ELF-1 (cell line): ENCODE data around the gene BCAP31.

ENCODE experiments used
- DNase-seq: peaks from one replicate; pipeline ENCODE4 v3.0.0-alpha.2; 2016; ENCODE audit warnings: low read depth, low spot score

The BCAP31 gene

GRCh38 chrX:153674219-153674851 is 49.9 kb downstream of the BCAP31 start:
- peak; percentile 82 for DNase-seq

DNA sequence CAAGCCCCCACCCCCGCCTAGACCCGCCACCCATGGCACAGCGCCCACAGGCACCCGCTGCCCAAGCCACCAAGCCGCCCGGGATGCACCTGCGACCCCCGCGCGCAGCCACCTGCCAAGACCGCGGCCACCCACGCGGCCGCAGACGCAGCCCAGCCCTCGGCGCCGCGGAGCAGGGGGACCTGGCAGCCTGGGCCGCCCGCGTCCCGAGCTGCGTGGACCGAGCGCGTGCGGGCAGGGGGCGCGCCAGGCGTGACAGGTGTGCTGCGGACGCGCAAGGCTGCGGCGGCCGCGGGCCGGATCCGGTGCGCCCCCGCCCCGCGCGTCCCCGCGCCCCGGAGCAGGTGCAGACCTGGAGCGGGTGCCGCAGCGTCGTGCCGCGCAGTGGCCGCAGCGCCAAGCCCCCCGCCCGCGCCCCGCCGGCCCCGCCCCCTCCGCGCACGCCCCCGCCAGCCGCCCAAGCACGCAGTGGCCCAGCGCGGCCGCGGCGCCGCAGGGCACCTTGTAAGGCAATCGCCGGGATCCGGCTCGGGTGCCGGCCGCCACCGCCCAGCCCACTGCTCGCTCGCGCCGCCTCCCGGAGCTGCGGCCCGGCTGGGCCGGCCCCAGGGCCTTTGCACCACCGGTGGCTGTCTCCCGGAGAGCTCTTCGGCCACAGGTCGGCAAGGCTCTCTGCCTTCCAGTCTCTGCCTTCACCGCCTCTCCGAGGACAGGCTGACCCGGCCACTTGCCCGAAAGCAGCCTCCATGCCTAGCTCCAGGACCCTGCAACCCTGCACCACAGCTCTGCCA is 50.6 kb downstream of the BCAP31 start, which contains the start of gene PNCK:
PNCK (minus strand) TSS at position 386 of the 791 bp plus-strand sequence. CDS start 737 bp downstream, outside the sequence.
- DNase-seq, result peak; percentile 57

GRCh38 chrX:153672531-153673427 is 51.4 kb downstream of the BCAP31 start:
- no peak for DNase-seq

- DNase-seq, result no peak
Measured at GRCh38 chrX:153671589-153672530, 52.3 kb downstream of the BCAP31 start.

- no peak for DNase-seq
Measured at GRCh38 chrX:153670748-153671588, 53.2 kb downstream of the BCAP31 start.

DNA sequence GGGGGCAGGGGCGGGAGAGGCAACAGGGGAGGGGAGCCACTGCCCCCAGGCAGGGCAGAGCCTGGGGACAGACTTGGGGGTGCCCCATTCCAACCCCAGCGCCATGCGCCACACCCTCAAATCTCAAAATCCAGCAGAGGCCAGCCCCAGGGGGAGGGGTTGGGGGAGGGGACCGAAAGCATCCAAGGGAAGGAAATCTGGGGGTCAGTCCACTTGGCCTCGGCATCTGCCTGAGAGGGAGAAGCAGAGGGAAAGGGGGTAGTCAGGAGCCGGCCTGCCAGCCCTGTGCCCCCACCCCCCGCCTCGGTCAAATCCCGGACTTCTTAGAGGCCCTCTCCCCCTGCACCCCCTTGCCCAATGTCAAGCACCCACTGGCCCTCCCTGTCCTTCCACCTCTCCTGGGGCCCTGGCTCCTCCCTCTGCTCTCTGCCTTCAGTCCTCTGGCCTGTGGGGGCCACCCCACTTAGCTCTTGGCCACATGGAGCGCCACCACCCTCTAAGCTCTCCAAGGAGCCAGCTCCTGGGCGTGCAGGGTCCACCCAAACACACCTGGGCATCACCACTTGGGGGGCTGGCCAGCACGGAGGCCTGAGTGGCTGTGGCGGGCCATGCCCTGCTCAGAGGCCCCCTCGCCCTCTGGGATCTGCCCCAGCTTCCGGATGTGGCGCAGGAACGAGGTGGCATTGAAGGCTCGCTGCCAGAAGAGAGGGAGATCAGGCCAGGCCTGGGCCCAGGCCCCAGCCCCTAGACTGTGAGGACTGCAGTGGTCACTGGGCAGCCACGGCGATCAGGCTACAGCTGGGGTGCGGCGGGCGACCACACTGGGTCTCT is 54.1 kb downstream of the BCAP31 start:
- no peak for DNase-seq

- peak; percentile 81 for DNase-seq
Measured at GRCh38 chrX:153669174-153669890, 54.9 kb downstream of the BCAP31 start.

GRCh38 chrX:153668423-153669173 is 55.6 kb downstream of the BCAP31 start:
- no peak for DNase-seq

DNA sequence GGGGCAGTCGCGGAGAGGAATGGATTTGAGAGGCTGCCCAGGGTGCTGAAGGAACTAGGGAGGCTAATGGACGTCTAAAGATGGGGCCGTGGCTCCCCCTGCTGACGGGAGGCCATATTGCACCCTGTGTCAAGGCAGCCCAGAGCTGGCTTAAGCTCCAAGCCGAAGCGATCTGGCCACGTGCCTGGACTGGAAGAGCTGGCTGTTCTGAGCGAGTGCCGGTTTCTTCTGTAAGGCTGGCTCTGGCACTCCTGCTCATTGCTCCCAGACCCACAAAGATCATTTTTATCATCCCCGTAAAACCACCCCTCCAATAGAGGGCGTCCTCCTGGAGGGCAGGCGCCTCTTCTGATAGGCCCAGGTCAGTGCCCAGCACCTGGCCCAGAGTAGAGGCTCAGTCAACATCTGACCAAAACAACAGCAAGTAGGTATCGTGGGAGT is 56.2 kb downstream of the BCAP31 start:
- peak; percentile 96 for DNase-seq

GRCh38 chrX:153667281-153667955 is 56.8 kb downstream of the BCAP31 start:
- DNase-seq, result no peak

DNA sequence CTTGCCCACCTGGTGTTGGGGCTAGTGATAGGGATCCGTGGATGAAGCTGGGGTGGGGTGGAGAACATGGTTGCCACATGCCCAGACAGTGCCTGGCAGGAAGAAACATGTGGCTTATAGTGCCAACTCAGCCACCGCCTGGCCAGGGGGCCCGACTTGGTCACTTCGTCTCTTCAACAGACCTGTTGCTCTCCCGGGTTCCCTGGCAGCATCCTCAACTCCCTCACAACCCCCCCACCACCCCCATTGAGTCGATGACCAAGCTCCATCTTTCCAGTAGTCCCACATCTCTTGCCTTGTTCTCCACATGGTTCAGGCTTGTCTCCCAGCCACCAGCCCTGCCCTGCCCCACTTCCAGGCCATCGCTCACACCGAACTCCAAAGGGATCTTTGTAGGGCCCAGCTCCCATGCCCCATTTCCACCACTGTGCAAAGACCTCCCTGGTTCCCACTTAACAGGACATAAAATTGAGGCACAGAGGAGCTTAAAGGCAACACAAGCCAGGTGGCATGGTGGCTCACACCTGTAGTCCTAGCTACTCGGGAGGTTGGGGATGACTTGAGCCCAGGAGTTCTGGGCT is 58.4 kb downstream of the BCAP31 start:
- DNase-seq, result no peak

DNA sequence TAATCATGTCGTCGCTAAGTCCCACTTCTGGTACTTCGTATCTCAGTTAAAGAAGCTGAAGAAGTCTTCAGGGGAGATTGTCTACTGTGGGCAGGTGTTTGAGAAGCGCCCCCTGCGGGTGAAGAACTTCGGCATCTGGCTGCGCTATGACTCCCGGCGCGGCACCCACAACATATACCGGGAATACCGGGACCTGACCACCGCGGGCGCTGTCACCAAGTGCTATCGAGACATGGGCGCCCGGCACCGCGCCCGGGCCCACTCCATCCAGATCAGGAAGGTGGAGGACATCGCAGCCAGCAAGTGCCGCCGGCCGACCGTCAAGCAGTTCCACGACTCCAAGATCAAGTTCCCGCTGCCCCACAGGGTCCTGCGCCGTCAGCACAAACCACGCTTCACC is 61.9 kb downstream of the BCAP31 start:
- peak; percentile 95 for DNase-seq

DNA sequence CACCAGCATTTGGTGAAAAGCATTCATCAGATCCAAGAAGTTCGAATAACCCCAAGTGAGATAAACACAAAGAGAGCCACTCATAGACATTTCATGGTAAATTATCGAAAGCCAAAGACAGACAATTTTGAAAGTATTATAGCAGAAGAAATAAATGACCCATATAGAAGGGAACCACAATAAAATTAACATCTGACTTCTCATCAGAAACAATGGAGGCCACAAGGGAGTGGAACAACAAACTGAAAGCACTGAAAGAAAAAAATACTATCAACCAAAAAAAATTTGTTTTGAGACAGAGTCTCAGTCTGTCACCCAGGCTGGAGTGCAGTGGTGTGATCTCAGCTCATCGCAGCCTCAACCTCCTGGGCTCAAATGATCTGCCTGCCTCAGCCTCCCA is 64.9 kb downstream of the BCAP31 start:
- no peak for DNase-seq

DNA sequence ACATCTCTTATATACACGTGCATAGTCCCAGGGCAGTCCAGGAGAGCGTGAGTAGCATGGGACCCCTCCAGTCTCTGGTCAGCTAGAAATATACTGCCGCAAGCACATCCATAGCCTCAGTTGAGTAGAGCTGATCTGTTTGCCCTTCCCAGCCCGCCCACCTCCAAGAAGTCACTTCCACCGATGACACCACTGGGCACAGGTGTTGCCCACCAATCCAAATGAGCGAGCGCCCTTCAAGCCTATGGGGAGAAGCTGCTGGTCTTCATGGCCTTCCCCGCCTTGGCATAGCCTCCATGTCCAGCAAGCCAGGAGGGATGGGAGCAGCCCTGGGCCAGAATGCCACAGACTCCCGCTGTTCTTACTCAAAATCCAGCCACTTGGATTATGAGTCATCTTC is 67.0 kb downstream of the BCAP31 start:
- no peak for DNase-seq

GRCh38 chrX:153653556-153653955 is 70.6 kb downstream of the BCAP31 start:
- DNase-seq, result no peak

GRCh38 chrX:153651540-153652079 is 72.6 kb downstream of the BCAP31 start:
- DNase-seq, result no peak
